Measurements from ENCODE around the gene SEZ6L2. TPM values are rescaled to one million over a fixed set of nuclear protein-coding genes. Genes with fewer than 3 reads are reported as not detected.

The SEZ6L2 gene
- polyA plus RNA-seq, 1 experiment: 19.3 TPM

- POLR2A ChIA-PET: no interaction called here
- H3K27me3 ChIP-seq (ENCODE audit: control insufficient read depth, insufficient read depth, low read length): peaks cover 2% of the 10 kb centered on the region
- no peak for TF ChIP-seq CTCF (IDR thresholded peaks at IDR 0.05; ENCODE audit: insufficient read depth, low read depth, low read length)
- CTCF ChIA-PET: interaction anchor here (0.6 to 1.9 kb wide), 7 partner anchors 25 to 200 kb away, joined by 3 to 5 read pairs (median 3); partner anchors contain the start of gene KCTD13
- 0 out of 2 replicates have a peak, but pooled peaks cover 1% of the 10 kb centered on the region for H3K36me3 ChIP-seq (ENCODE audit: control insufficient read depth, insufficient read depth, low read length)
- H3K4me3 ChIP-seq (ENCODE audit: low read depth, low read length): peak overlapping the region; percentile 84
- DNase-seq (ENCODE audit: low read depth): no peak
These were observed 1.7 kb upstream of the SEZ6L2 start for GRCh38 chr16:29900888-29901606.

- CTCF ChIA-PET: interaction anchor here (0.9 to 2.0 kb wide), 7 partner anchors 8 to 200 kb away, joined by 3 to 9 read pairs (median 5); no protein-coding TSS in a partner anchor
- no peak for TF ChIP-seq CTCF (IDR thresholded peaks at IDR 0.05; ENCODE audit: insufficient read depth, low read depth, low read length)
- H3K4me3 ChIP-seq (ENCODE audit: low read depth, low read length): peak within 1 kb of the TSS; percentile 84
- POLR2A ChIA-PET: interaction anchor here (0.6 kb wide), 1 partner anchor 73 kb away, joined by 3 read pairs; the partner anchor contains the start of gene TAOK2
- H3K27me3 ChIP-seq (ENCODE audit: control insufficient read depth, insufficient read depth, low read length): peaks cover 2% of the 10 kb centered on the region
- DNase-seq (ENCODE audit: low read depth): no peak
- H3K36me3 ChIP-seq (ENCODE audit: control insufficient read depth, insufficient read depth, low read length): no peaks in the 10 kb centered on the region
These were observed 945 bp upstream of the SEZ6L2 start, which contains the start of gene ASPHD1 for GRCh38 chr16:29900102-29900887. Gene ASPHD1 (plus strand): TSS chr16:29900488. CDS start chr16:29900972, 484 bp downstream.

GRCh38 chr16:29898804-29899515, 390 bp downstream of the SEZ6L2 start:
- DNase-seq (ENCODE audit: low read depth): no peak
- POLR2A ChIA-PET: no interaction called here
- H3K36me3 ChIP-seq (ENCODE audit: control insufficient read depth, insufficient read depth, low read length): no peaks in the 10 kb centered on the region
- H3K27me3 ChIP-seq (ENCODE audit: control insufficient read depth, insufficient read depth, low read length): peaks cover 2% of the 10 kb centered on the region
- H3K4me3 ChIP-seq (ENCODE audit: low read depth, low read length): peak overlapping the region; percentile 84
- CTCF ChIA-PET: interaction anchor here (1.2 to 2.0 kb wide), 5 partner anchors 10 to 122 kb away, joined by 3 to 9 read pairs (median 5); no protein-coding TSS in a partner anchor
- TF ChIP-seq CTCF (IDR thresholded peaks at IDR 0.05; ENCODE audit: insufficient read depth, low read depth, low read length): no peak

- H3K27me3 ChIP-seq (ENCODE audit: control insufficient read depth, insufficient read depth, low read length): peaks cover 2% of the 10 kb centered on the region
- TF ChIP-seq CTCF (IDR thresholded peaks at IDR 0.05; ENCODE audit: insufficient read depth, low read depth, low read length): no peak
- no peaks in the 10 kb centered on the region for H3K36me3 ChIP-seq (ENCODE audit: control insufficient read depth, insufficient read depth, low read length)
- POLR2A ChIA-PET: no interaction called here
- peak overlapping the region; percentile 84 for H3K4me3 ChIP-seq (ENCODE audit: low read depth, low read length)
- CTCF ChIA-PET: interaction anchor here (1.3 to 2.0 kb wide), 2 partner anchors 10 to 50 kb away, joined by 3 to 7 read pairs; no protein-coding TSS in a partner anchor
- no peak for DNase-seq (ENCODE audit: low read depth)
These were observed 1.1 kb downstream of the SEZ6L2 start for GRCh38 chr16:29898135-29898803.
